IMR-90 (cell line): Measurements from ENCODE around the gene RMND1. TPM values are rescaled to one million over a fixed set of nuclear protein-coding genes. Genes with fewer than 3 reads are reported as not detected.

Experiments used
- ATAC-seq: fragments of 200-7000 bp; cut with Tn5 transposase; 2 replicates; pipeline ENCODE4 v1.9.1; 2020; ENCODE audit warnings: low read depth, mild to moderate bottlenecking, moderate library complexity
- BruUV-seq: library from RNA; stranded (reverse); fragments of 400-500 nt; replicated peaks from 2 replicates; lab custom pipeline; 2021; lab: Mats Ljungman, UMichigan
- CTCF ChIA-PET: fragments of 300-600 bp; formaldehyde crosslinking; extraction: SDS; loops from one replicate; lab custom pipeline; 2021; ENCODE audit warnings: antibody characterized with exemption; lab: Yijun Ruan, JAX
- POLR2A ChIA-PET: fragments of 300-600 bp; sonication (Branson Sonifier 250); formaldehyde crosslinking; loops from one replicate; lab custom pipeline; 2022; ENCODE audit warnings: antibody characterized with exemption; ENCODE audit not compliant: unreplicated experiment; lab: Charles Lee
- DNase-seq: peaks from one replicate; pipeline ENCODE4 v3.0.0; 2013
- H2AFZ ChIP-seq: replicated peaks from 2 replicates; pipeline ENCODE3; 2013; ENCODE audit warnings: low read length, mild to moderate bottlenecking; ENCODE audit not compliant: poor library complexity
- H2AK5ac ChIP-seq: 2 replicates; pipeline ENCODE4 v1.6.1; 2013; ENCODE audit warnings: low read depth, low read length, inconsistent platforms
- H2AK9ac ChIP-seq: replicated peaks from 2 replicates; pipeline ENCODE3; 2013; ENCODE audit warnings: mild to moderate bottlenecking, low read depth, low read length, moderate library complexity; ENCODE audit not compliant: poor library complexity
- H2BK120ac ChIP-seq: 2 replicates; pipeline ENCODE4 v1.6.1; 2013; ENCODE audit warnings: low read depth, low read length, inconsistent platforms
- H2BK15ac ChIP-seq: 3 replicates; pipeline ENCODE4 v1.6.1; 2013; ENCODE audit warnings: low read depth, low read length, inconsistent platforms
- H2BK20ac ChIP-seq: 2 replicates; pipeline ENCODE4 v1.6.1; 2013; ENCODE audit warnings: low read depth, mild to moderate bottlenecking, inconsistent platforms, low read length, moderate library complexity
- H2BK5ac ChIP-seq: 2 replicates; pipeline ENCODE4 v1.6.1; 2013; ENCODE audit warnings: mild to moderate bottlenecking, low read depth, low read length, inconsistent platforms; ENCODE audit not compliant: poor library complexity, severe bottlenecking
- H3K14ac ChIP-seq: replicated peaks from 2 replicates; pipeline ENCODE4 v1.6.1; 2013; ENCODE audit warnings: low read depth, low read length, inconsistent platforms
- H3K18ac ChIP-seq: 2 replicates; pipeline ENCODE4 v1.6.1; 2013; ENCODE audit warnings: low read depth, low read length, control low read depth
- H3K23ac ChIP-seq: 2 replicates; pipeline ENCODE4 v1.6.1; 2013; ENCODE audit warnings: low read depth, low read length, inconsistent platforms
- H3K27ac ChIP-seq: 2 replicates; pipeline ENCODE4 v1.5.1; 2013; ENCODE audit warnings: mild to moderate bottlenecking, control low read depth, low read length; ENCODE audit not compliant: insufficient read depth
- H3K27me3 ChIP-seq: 2 replicates; pipeline ENCODE4 v1.6.1; 2013; ENCODE audit warnings: low read length; ENCODE audit not compliant: control insufficient read depth, insufficient read depth
- H3K36me3 ChIP-seq: 2 replicates; pipeline ENCODE4 v1.6.1; 2013; ENCODE audit warnings: low read length, mixed read lengths; ENCODE audit not compliant: control insufficient read depth, insufficient read depth
- H3K4ac ChIP-seq: 2 replicates; pipeline ENCODE4 v1.6.1; 2013; ENCODE audit warnings: low read depth, low read length, inconsistent platforms
- H3K4me1 ChIP-seq: 2 replicates; pipeline ENCODE4 v1.6.1; 2013; ENCODE audit warnings: low read length, mixed read lengths; ENCODE audit not compliant: control insufficient read depth, insufficient read depth
- H3K4me2 ChIP-seq: 2 replicates; pipeline ENCODE4 v1.6.1; 2013; ENCODE audit warnings: low read depth, mild to moderate bottlenecking, control low read depth, low read length, moderate library complexity
- H3K4me3 ChIP-seq: 2 replicates; pipeline ENCODE4 v1.5.1; 2013; ENCODE audit warnings: low read depth, mild to moderate bottlenecking, control low read depth, low read length, moderate library complexity; ENCODE audit not compliant: insufficient read depth
- H3K56ac ChIP-seq: 2 replicates; pipeline ENCODE4 v1.6.1; 2013; ENCODE audit warnings: low read length, inconsistent platforms; ENCODE audit not compliant: insufficient read depth; ENCODE audit errors: extremely low read depth
- H3K79me1 ChIP-seq, 2 experiments: 2 replicates each; pipeline ENCODE4 v1.6.1; 2013; ENCODE audit warnings: low read length in 2 of 2, inconsistent platforms in 1 of 2, low read depth in 1 of 2
- H3K9ac ChIP-seq: 2 replicates; pipeline ENCODE4 v1.6.1; 2013; ENCODE audit warnings: low read depth, low read length, control low read depth
- H3K9me1 ChIP-seq: 2 replicates; pipeline ENCODE4 v1.6.1; 2013; ENCODE audit warnings: low read length, inconsistent platforms; ENCODE audit not compliant: insufficient read depth
- H3K9me3 ChIP-seq: 2 replicates; pipeline ENCODE4 v1.6.1; 2013; ENCODE audit warnings: low read length; ENCODE audit not compliant: control insufficient read depth, insufficient read depth
- H4K20me1 ChIP-seq: 2 replicates; pipeline ENCODE4 v1.6.1; 2013; ENCODE audit warnings: low read length, inconsistent platforms; ENCODE audit not compliant: insufficient read depth
- H4K5ac ChIP-seq: 2 replicates; pipeline ENCODE4 v1.6.1; 2013; ENCODE audit warnings: mild to moderate bottlenecking, low read depth, low read length, control low read depth
- H4K8ac ChIP-seq, 2 experiments: 2 replicates each; pipeline ENCODE4 v1.6.1; 2013; ENCODE audit warnings: low read depth in 2 of 2, low read length in 2 of 2, control low read depth in 1 of 2, inconsistent platforms in 1 of 2
- H4K91ac ChIP-seq: 2 replicates; pipeline ENCODE4 v1.6.1; 2013; ENCODE audit warnings: low read depth, low read length, inconsistent platforms; ENCODE audit not compliant: insufficient read depth
- BHLHE40 ChIP-seq: fragments of 150-350 bp; IDR thresholded peaks from 2 replicates; pipeline ENCODE4 v1.6.1; 2016; ENCODE audit warnings: mild to moderate bottlenecking, low read depth, low read length
- CEBPB ChIP-seq: IDR thresholded peaks from 2 replicates; pipeline ENCODE4 v1.6.1; 2012; ENCODE audit warnings: low read depth, low read length, improper control_type of control experiment
- CHD1 ChIP-seq: IDR thresholded peaks from 2 replicates; pipeline ENCODE4 v1.6.1; 2012; ENCODE audit warnings: low read depth, low read length, improper control_type of control experiment
- CTCF ChIP-seq: conservative IDR thresholded peaks from 2 replicates; pipeline ENCODE4 v1.5.1; 2012; ENCODE audit warnings: mild to moderate bottlenecking, low read depth, low read length, improper control_type of control experiment
- FOS ChIP-seq: fragments of 150-350 bp; IDR thresholded peaks from 2 replicates; pipeline ENCODE4 v1.6.1; 2016; ENCODE audit warnings: low read depth, low read length
- MAFK ChIP-seq: IDR thresholded peaks from 2 replicates; pipeline ENCODE4 v1.6.1; 2012; ENCODE audit warnings: low read depth, low read length, improper control_type of control experiment
- MAZ ChIP-seq: IDR thresholded peaks from 2 replicates; pipeline ENCODE4 v1.6.1; 2012; ENCODE audit warnings: low read depth, mild to moderate bottlenecking, low read length, improper control_type of control experiment, moderate library complexity, borderline replicate concordance
- NFE2L2 ChIP-seq: fragments of 150-350 bp; IDR thresholded peaks from 2 replicates; pipeline ENCODE4 v1.6.1; 2016; ENCODE audit warnings: low read depth, mild to moderate bottlenecking, low read length
- POLR2A ChIP-seq: IDR thresholded peaks from 2 replicates; pipeline ENCODE4 v1.6.1; 2012; ENCODE audit warnings: mild to moderate bottlenecking, low read depth, low read length
- RAD21 ChIP-seq: IDR thresholded peaks from 2 replicates; pipeline ENCODE4 v1.6.1; 2012; ENCODE audit warnings: low read length, improper control_type of control experiment
- RFX5 ChIP-seq: IDR thresholded peaks from 2 replicates; pipeline ENCODE4 v1.8.0; 2012; ENCODE audit warnings: low read depth, mild to moderate bottlenecking, low read length, moderate library complexity
- USF2 ChIP-seq: fragments of 150-350 bp; IDR thresholded peaks from 2 replicates; pipeline ENCODE4 v1.6.1; 2017; ENCODE audit warnings: mild to moderate bottlenecking, antibody characterized with exemption, low read length, low read depth
- whole genome bisulfite sequencing, 2 experiments: methylation state at CpG; one replicate each; pipeline versions ENCODE4 v1.1.5 to v1.1.7; 2013; ENCODE audit warnings: missing lambda C conversion rate in 2 of 2; ENCODE audit not compliant: insufficient read length in 1 of 2; ENCODE audit errors: extremely low coverage in 2 of 2; 5-methylcytosine and 5-hydroxymethylcytosine counted together
- dilution Hi-C: fragments of 300-500 bp; cut with HindIII; formaldehyde crosslinking; loops from one replicate; pipeline ENCODE4 v1.14.3; 2018; ENCODE audit warnings: low sequenced_read_pairs; ENCODE audit not compliant: unreplicated experiment
- in situ Hi-C: fragments of 300-500 bp; cut with MboI; formaldehyde crosslinking; loops from 3 replicates; pipeline ENCODE4 v1.14.3; 2019; ENCODE audit warnings: low sequenced_read_pairs, inconsistent platforms, mixed read lengths
- intact Hi-C: fragments of 100-400 bp; cut with micrococcal nuclease; formaldehyde crosslinking; loops from 2 replicates; pipeline ENCODE4 v1.10.0; 2022
- polyA plus RNA-seq, 3 experiments: library from polyadenylated mRNA; depleted of rRNA; stranded (reverse); fragments of >200 nt; gene quantifications; 2 replicates each; pipeline ENCODE4 v1.2.3, GENCODE V29; 2012; ENCODE audit warnings: low replicate concordance in 1 of 3
- total RNA-seq: library from RNA; depleted of rRNA; stranded (reverse); fragments of >200 nt; gene quantifications from 2 replicates; pipeline ENCODE4 v1.2.3, GENCODE V29; 2012

The RMND1 gene
- total and polyA plus RNA-seq, 2 of the 4 experiments (the other 2 are of a cell fraction) = 13.1 to 24.6 TPM

GRCh38 chr6:151388236-151388635, 63.7 kb downstream of the RMND1 start:
- Histone ChIP-seq H3K4me1 (peaks cover 7% of the 10 kb centered on the region), H3K23ac (peak overlapping the region; percentile 39), H2BK120ac (peak overlapping the region; percentile 51; the same call in 1 of the 2 replicates), H4K91ac (peak overlapping the region; percentile 58; the same call in 1 of the 2 replicates), H3K9ac (no peak overlapping the region), H3K27ac (peak overlapping the region; percentile 74; the same call in 1 of the 2 replicates), H2AK9ac (peak overlapping the region; percentile 33), H2AK5ac (peak overlapping the region; percentile 83), H4K20me1 (peaks cover 16% of the 10 kb centered on the region), H2BK20ac (peak overlapping the region; percentile 61), H3K9me1 (0 out of 2 replicates have a peak, but pooled peaks cover 9% of the 10 kb centered on the region), H3K18ac (peak overlapping the region; percentile 63; the same call in 1 of the 2 replicates), H4K8ac (peak overlapping the region in 1 of 2 experiments; percentile 66), H3K4me3 (no peak overlapping the region), H3K4me2 (no peak overlapping the region), H4K5ac (peak overlapping the region; percentile 46), H3K79me1 (peaks cover 26 to 60% of the 10 kb centered on the region in 2 experiments), H3K14ac (peak overlapping the region; percentile 71), H3K4ac (peak overlapping the region; percentile 77), H3K9me3 (no peaks in the 10 kb centered on the region), H2AFZ (no peak overlapping the region), H3K36me3 (no peaks in the 10 kb centered on the region), H3K56ac (no peak overlapping the region), H3K27me3 (no peaks in the 10 kb centered on the region), H2BK5ac (peak overlapping the region; percentile 82), H2BK15ac (peak overlapping the region; percentile 62; the same call in 1 of the 3 replicates)
- ChIA-PET POLR2A (no interaction called here), CTCF (no interaction called here)
- dilution Hi-C loops (no loop called here), in situ Hi-C loops (no loop called here), intact Hi-C loops (no loop called here)
- TF ChIP-seq MAFK (no peak), CHD1 (no peak), NFE2L2 (no peak), BHLHE40 (no peak), RAD21 (no peak), CEBPB (no peak), RFX5 (no peak), POLR2A (no peak), MAZ (no peak), CTCF (no peak), USF2 (no peak), FOS (no peak)
- DNase-seq (no peak), ATAC-seq (no peak)
- no CpG with 5 or more reads among the region's 2 CpGs for WGBS, 2 experiments
- no TSS peak for BruUV-seq
